GM12878 (cell line): ENCODE measurements around the gene MIF. TPM values are rescaled to one million over a fixed set of nuclear protein-coding genes. Genes with fewer than 3 reads are reported as not detected.

ENCODE experiments used
- ATAC-seq: fragments of 200-7000 bp; cut with Tn5 transposase; 3 replicates; pipeline ENCODE4 v1.9.1; 2020; ENCODE audit warnings: mild to moderate bottlenecking, moderate library complexity
- BruUV-seq: library from RNA; stranded (reverse); fragments of 400-500 nt; replicated peaks from 2 replicates; lab custom pipeline; 2021; lab: Mats Ljungman, UMichigan
- CTCF ChIA-PET: fragments of 300-600 bp; sonication (Branson Sonifier 250); formaldehyde crosslinking; extraction: SDS; loops from one replicate; lab custom pipeline; 2021; ENCODE audit warnings: inconsistent platforms; lab: Yijun Ruan, JAX
- POLR2A ChIA-PET: fragments of 350-600 bp; formaldehyde crosslinking; extraction: SDS; loops from one replicate; lab custom pipeline; 2021; ENCODE audit warnings: inconsistent platforms; lab: Charles Lee
- RAD21 ChIA-PET: fragments of 300-600 bp; sonication (Branson Sonifier 250); formaldehyde crosslinking; loops from one replicate; lab custom pipeline; 2023; ENCODE audit warnings: antibody characterized with exemption; ENCODE audit not compliant: unreplicated experiment; lab: Charles Lee
- SMC1A ChIA-PET: fragments of 300-600 bp; sonication (Branson Sonifier 250); formaldehyde crosslinking; loops from one replicate; lab custom pipeline; 2023; ENCODE audit not compliant: unreplicated experiment, uncharacterized antibody; lab: Charles Lee
- DNase-seq: peaks from one replicate; pipeline ENCODE4 v3.0.0-alpha.2; 2011; ENCODE audit warnings: low read depth, low spot score
- FAIRE-seq: peaks from 3 replicates; lab custom pipeline; 2011; peaks lifted over from hg19 to GRCh38; lab: Jason Lieb, UNC
- H2AFZ ChIP-seq: 2 replicates; pipeline ENCODE4 v1.6.0; 2011; ENCODE audit warnings: low read depth, low read length, control low read depth; ENCODE audit not compliant: control insufficient read depth
- H3K27ac ChIP-seq: 2 replicates; pipeline ENCODE4 v1.5.1; 2011; ENCODE audit warnings: control low read depth; ENCODE audit not compliant: control insufficient read depth, insufficient read depth
- H3K27me3 ChIP-seq, 2 experiments: replicated peaks in 1 of 2; 2 replicates each; pipeline versions ENCODE4 v1.6.0 to v1.6.1; 2011; ENCODE audit warnings: low read length in 1 of 2; ENCODE audit not compliant: control insufficient read depth in 2 of 2, insufficient read depth in 2 of 2
- H3K36me3 ChIP-seq, 2 experiments: 2 replicates each; pipeline ENCODE4 v1.5.1; 2011; ENCODE audit warnings: low read length in 1 of 2; ENCODE audit not compliant: control insufficient read depth in 2 of 2, insufficient read depth in 2 of 2
- H3K4me1 ChIP-seq: 2 replicates; pipeline ENCODE4 v1.6.1; 2011; ENCODE audit warnings: mild to moderate bottlenecking, low read length, moderate library complexity, mixed read lengths; ENCODE audit not compliant: control insufficient read depth, insufficient read depth
- H3K4me2 ChIP-seq: 2 replicates; pipeline ENCODE4 v1.6.0; 2011; ENCODE audit warnings: control low read depth; ENCODE audit not compliant: control insufficient read depth, insufficient read depth
- H3K4me3 ChIP-seq: fragments of 200-600 bp; sonication (generic); 2 replicates; pipeline ENCODE4 v1.5.1; 2016
- H3K79me2 ChIP-seq: 2 replicates; pipeline ENCODE4 v1.6.0; 2011; ENCODE audit warnings: low read length; ENCODE audit not compliant: control insufficient read depth, insufficient read depth
- H3K9ac ChIP-seq: 2 replicates; pipeline ENCODE4 v1.8.0; 2011; ENCODE audit warnings: low read length, control low read depth, mixed read lengths; ENCODE audit not compliant: control insufficient read depth, insufficient read depth
- H3K9me3 ChIP-seq: replicated peaks from 3 replicates; pipeline ENCODE4 v1.5.1; 2011; ENCODE audit warnings: mild to moderate bottlenecking, low read length; ENCODE audit not compliant: control insufficient read depth, insufficient read depth
- H4K20me1 ChIP-seq: 2 replicates; pipeline ENCODE4 v1.6.0; 2011; ENCODE audit not compliant: control insufficient read depth, insufficient read depth
- BACH1 ChIP-seq: fragments of 450-650 bp; IDR thresholded peaks from 2 replicates; pipeline ENCODE4 v1.6.1; 2017; ENCODE audit warnings: mild to moderate bottlenecking, borderline replicate concordance
- DPF2 ChIP-seq: fragments of 450-650 bp; IDR thresholded peaks from 2 replicates; pipeline ENCODE4 v1.6.1; 2017; ENCODE audit warnings: mild to moderate bottlenecking
- KLF5 ChIP-seq: fragments of 450-650 bp; IDR thresholded peaks from 2 replicates; pipeline ENCODE4 v1.6.1; 2014; ENCODE audit warnings: mild to moderate bottlenecking; ENCODE audit not compliant: partially characterized antibody
- MEF2B ChIP-seq: fragments of 450-650 bp; IDR thresholded peaks from 2 replicates; pipeline ENCODE4 v1.6.1; 2018; ENCODE audit warnings: mild to moderate bottlenecking, moderate library complexity; ENCODE audit not compliant: partially characterized antibody, poor library complexity, severe bottlenecking
- MTA2 ChIP-seq: fragments of 450-650 bp; IDR thresholded peaks from 2 replicates; pipeline ENCODE4 v1.6.1; 2016; ENCODE audit warnings: low read depth, mild to moderate bottlenecking, moderate library complexity
- MYB ChIP-seq: fragments of 150-350 bp; IDR thresholded peaks from 2 replicates; pipeline ENCODE4 v1.6.1; 2014; ENCODE audit warnings: mild to moderate bottlenecking, low read depth, low read length, borderline replicate concordance
- NFIC ChIP-seq: IDR thresholded peaks from 2 replicates; pipeline ENCODE4 v1.6.1; 2012; ENCODE audit warnings: low read depth, mild to moderate bottlenecking, inconsistent platforms, low read length, moderate library complexity
- POLR2AphosphoS2 ChIP-seq: IDR thresholded peaks from 2 replicates; pipeline ENCODE4 v1.6.1; 2011; ENCODE audit warnings: low read depth, mild to moderate bottlenecking, low read length, improper control_type of control experiment, moderate library complexity
- RAD51 ChIP-seq: fragments of 450-650 bp; IDR thresholded peaks from 2 replicates; pipeline ENCODE4 v1.6.1; 2016; ENCODE audit warnings: moderate library complexity, mild to moderate bottlenecking, inconsistent platforms
- RELA ChIP-seq: fragments of 450-650 bp; IDR thresholded peaks from 2 replicates; pipeline ENCODE4 v1.8.0; 2014; ENCODE audit warnings: borderline replicate concordance; ENCODE audit not compliant: partially characterized antibody
- RUNX3 ChIP-seq: IDR thresholded peaks from 2 replicates; pipeline ENCODE4 v1.6.1; 2012; ENCODE audit warnings: low read length, inconsistent platforms
- SIN3A ChIP-seq: IDR thresholded peaks from 2 replicates; pipeline ENCODE4 v1.6.1; 2012; ENCODE audit warnings: low read depth, low read length, improper control_type of control experiment
- SMAD1 ChIP-seq: fragments of 450-650 bp; IDR thresholded peaks from 2 replicates; pipeline ENCODE4 v1.6.1; 2018; ENCODE audit warnings: mild to moderate bottlenecking, low read depth; ENCODE audit not compliant: partially characterized antibody
- SPI1 ChIP-seq: IDR thresholded peaks from 2 replicates; pipeline ENCODE4 v1.6.1; 2011; ENCODE audit warnings: low read depth, mild to moderate bottlenecking, low read length, moderate library complexity, borderline replicate concordance; ENCODE audit not compliant: insufficient read depth
- TCF7 ChIP-seq: IDR thresholded peaks from 2 replicates; pipeline ENCODE4 v1.6.1; 2014; ENCODE audit warnings: antibody characterized with exemption, borderline replicate concordance
- WGBS: methylation state at CpG from one replicate; pipeline ENCODE4 v1.1.6; 2016; ENCODE audit warnings: low lambda C conversion rate; ENCODE audit not compliant: insufficient replicate concordance, insufficient coverage; ENCODE audit errors: missing lambda C conversion rate; 5-methylcytosine and 5-hydroxymethylcytosine counted together
- in situ Hi-C: fragments of 300-500 bp; cut with MboI; formaldehyde crosslinking; loops from 9 replicates; pipeline ENCODE4 v1.14.3; 2018; ENCODE audit warnings: mixed read lengths
- intact Hi-C: fragments of 100-400 bp; cut with micrococcal nuclease; formaldehyde crosslinking; loops from one replicate; pipeline ENCODE4 v1.14.2; 2022; ENCODE audit not compliant: unreplicated experiment
- polyA plus RNA-seq, 11 experiments: library from polyadenylated mRNA; depleted of rRNA in 4 of 11; unstranded in 6 of 11; stranded (reverse) in 5 of 11; fragments of >200 nt; fragmentation: Nextera tagmentation in 4 of 11; fragmentation: Illumina TruSeq in 1 of 11; extraction: Ambion mirVana in 4 of 11; extraction: Trizol in 1 of 11; gene quantifications; 1 replicate in 1 of 11; 2 replicates in 10 of 11; pipeline versions ENCODE4 v1.2.1 to v1.2.3, GENCODE V29; 2011 to 2016; ENCODE audit warnings: inconsistent platforms in 2 of 11, missing spikeins in 2 of 11, low read depth in 1 of 11
- total RNA-seq, 4 experiments: library from RNA; depleted of rRNA in 3 of 4; stranded (reverse); fragments of >200 nt in 3 of 4; fragmentation: Illumina TruSeq in 1 of 4; extraction: Trizol in 1 of 4; gene quantifications; 2 replicates each; pipeline versions ENCODE4 v1.2.1 to v1.2.3, GENCODE V29; 2013 to 2021
- TF ChIP-seq, protein P1 (sequence below): IDR thresholded peaks from 2 replicates; pipeline ENCODE4 v1.6.1; 2012; ENCODE audit warnings: improper control_type of control experiment, low read depth, low read length; ENCODE audit not compliant: insufficient replicate concordance
- TF ChIP-seq, protein P2 (sequence below): IDR thresholded peaks from 2 replicates; pipeline ENCODE4 v1.6.1; 2012; ENCODE audit warnings: low read depth, low read length, improper control_type of control experiment

The MIF gene
- total and polyA plus RNA-seq, 10 of the 15 experiments (the other 5 are each of a cell fraction or from before 2014, with no cell fraction given): 37.7 to 2,972 (median 766) TPM

DNA sequence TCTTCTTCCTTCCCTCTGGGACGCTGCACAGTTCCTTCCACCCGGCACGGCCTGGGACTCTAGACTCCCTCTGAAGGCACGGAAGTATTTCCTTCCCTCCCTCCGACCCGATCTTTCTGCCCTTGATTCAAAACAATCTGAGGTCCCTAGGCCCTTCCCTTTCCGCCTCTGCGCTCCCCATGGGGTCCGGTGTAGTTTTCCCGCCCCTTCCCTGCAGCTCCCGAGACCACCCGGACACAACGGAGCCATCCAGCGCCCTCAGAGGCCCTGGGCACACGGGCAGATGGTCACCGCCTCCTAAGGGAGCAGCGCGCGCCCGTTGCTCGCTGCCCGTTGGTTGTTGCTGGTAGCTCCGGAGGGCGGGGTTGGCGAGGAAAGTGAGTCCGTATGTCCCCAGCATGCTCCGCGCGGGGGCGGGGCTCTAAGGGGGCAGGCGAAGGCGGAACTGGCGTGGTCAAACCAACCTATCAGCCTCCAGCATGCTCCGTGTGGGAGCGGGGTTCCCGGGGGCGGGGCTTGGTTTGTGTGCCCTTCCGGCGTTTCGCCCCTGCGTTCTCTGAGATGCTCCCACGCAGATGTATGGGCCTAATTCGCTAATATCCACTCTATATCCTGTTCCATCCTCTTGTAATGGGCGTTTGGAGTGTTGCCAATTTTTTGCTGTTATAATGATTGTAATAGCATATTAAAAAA, 19.6 kb downstream of the MIF start (continued):
- TF ChIP-seq POLR2AphosphoS2: peak; percentile 96
- no peak for TF ChIP-seq NFIC
- peak; percentile 20 for TF ChIP-seq RELA
- peak; percentile 86 for TF ChIP-seq SIN3A
- TF ChIP-seq MYB: no peak
- peak; percentile 64 for TF ChIP-seq BACH1
- TF ChIP-seq SPI1: peak; percentile 52; the same call in 1 of the 2 replicates
- TF ChIP-seq KLF5: peak; percentile 35
- TF ChIP-seq TCF7: no peak
- no peak for TF ChIP-seq RAD51
- TF ChIP-seq RUNX3: no peak; the same call in 1 of the 2 replicates

DNA sequence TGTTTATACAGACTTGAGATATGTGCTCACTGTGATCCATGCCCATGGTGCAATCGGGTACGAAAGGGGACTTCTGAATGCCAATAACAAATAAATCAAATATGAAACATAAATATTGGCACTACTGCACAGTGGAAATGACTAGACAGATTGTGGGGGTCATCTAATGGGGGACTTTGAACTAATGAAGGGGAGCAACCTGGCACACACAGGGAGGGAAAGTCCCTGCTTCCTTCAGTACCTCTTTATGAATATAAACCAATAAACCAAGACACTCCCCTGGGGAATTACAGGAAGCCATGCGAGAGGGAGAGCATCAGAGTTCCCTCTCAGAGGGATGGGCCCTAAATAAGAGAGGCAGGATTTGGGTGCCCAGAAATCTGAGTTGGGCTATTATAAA, 21.1 kb downstream of the MIF start:
- ATAC-seq (peak; percentile 2; the same call in 2 of the 3 replicates), DNase-seq (no peak), FAIRE-seq (no peak)
- peaks cover 0 to 8% of the 10 kb centered on the region in 2 experiments; a peak in 3 of 4 replicates for H3K36me3 ChIP-seq
- in situ Hi-C loops (no loop called here), intact Hi-C loops (no loop called here)
- no TSS peak for BruUV-seq
- peaks cover 7% of the 10 kb centered on the region for H3K79me2 ChIP-seq
- ChIA-PET RAD21 (no interaction called here), SMC1A (no interaction called here), CTCF (interaction anchor here (1.2 kb wide), 1 partner anchor 21 kb away, joined by 3 read pairs; the partner anchor contains the start of gene MIF), POLR2A (no interaction called here)
- 0 out of 2 replicates have a peak overlapping the region, but pooled peaks have one; percentile 99 for H3K27ac ChIP-seq
- H4K20me1 ChIP-seq: no peaks in the 10 kb centered on the region
- no peak overlapping the region for H3K9ac ChIP-seq
- no peak overlapping the region; the same call in 1 of the 2 replicates for H3K4me2 ChIP-seq
- H3K27me3 ChIP-seq: no peaks in the 10 kb centered on the region
- WGBS: 27% methylated on average over 3 of the region's 3 CpGs
- no peak overlapping the region for H2AFZ ChIP-seq
- peaks cover 2% of the 10 kb centered on the region; the same call in 1 of the 2 replicates for H3K4me1 ChIP-seq
- no peak overlapping the region for H3K4me3 ChIP-seq
- H3K9me3 ChIP-seq: no peaks in the 10 kb centered on the region
- TF ChIP-seq, protein P1, sequence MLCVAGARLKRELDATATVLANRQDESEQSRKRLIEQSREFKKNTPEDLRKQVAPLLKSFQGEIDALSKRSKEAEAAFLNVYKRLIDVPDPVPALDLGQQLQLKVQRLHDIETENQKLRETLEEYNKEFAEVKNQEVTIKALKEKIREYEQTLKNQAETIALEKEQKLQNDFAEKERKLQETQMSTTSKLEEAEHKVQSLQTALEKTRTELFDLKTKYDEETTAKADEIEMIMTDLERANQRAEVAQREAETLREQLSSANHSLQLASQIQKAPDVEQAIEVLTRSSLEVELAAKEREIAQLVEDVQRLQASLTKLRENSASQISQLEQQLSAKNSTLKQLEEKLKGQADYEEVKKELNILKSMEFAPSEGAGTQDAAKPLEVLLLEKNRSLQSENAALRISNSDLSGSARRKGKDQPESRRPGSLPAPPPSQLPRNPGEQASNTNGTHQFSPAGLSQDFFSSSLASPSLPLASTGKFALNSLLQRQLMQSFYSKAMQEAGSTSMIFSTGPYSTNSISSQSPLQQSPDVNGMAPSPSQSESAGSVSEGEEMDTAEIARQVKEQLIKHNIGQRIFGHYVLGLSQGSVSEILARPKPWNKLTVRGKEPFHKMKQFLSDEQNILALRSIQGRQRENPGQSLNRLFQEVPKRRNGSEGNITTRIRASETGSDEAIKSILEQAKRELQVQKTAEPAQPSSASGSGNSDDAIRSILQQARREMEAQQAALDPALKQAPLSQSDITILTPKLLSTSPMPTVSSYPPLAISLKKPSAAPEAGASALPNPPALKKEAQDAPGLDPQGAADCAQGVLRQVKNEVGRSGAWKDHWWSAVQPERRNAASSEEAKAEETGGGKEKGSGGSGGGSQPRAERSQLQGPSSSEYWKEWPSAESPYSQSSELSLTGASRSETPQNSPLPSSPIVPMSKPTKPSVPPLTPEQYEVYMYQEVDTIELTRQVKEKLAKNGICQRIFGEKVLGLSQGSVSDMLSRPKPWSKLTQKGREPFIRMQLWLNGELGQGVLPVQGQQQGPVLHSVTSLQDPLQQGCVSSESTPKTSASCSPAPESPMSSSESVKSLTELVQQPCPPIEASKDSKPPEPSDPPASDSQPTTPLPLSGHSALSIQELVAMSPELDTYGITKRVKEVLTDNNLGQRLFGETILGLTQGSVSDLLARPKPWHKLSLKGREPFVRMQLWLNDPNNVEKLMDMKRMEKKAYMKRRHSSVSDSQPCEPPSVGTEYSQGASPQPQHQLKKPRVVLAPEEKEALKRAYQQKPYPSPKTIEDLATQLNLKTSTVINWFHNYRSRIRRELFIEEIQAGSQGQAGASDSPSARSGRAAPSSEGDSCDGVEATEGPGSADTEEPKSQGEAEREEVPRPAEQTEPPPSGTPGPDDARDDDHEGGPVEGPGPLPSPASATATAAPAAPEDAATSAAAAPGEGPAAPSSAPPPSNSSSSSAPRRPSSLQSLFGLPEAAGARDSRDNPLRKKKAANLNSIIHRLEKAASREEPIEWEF: peak; percentile 20
- TF ChIP-seq SMAD1 (no peak), DPF2 (0 out of 2 replicates have a peak, but pooled peaks have one; percentile 14), MTA2 (0 out of 2 replicates have a peak, but pooled peaks have one; percentile 35), MEF2B (peak; percentile 76)
- TF ChIP-seq, protein P2, sequence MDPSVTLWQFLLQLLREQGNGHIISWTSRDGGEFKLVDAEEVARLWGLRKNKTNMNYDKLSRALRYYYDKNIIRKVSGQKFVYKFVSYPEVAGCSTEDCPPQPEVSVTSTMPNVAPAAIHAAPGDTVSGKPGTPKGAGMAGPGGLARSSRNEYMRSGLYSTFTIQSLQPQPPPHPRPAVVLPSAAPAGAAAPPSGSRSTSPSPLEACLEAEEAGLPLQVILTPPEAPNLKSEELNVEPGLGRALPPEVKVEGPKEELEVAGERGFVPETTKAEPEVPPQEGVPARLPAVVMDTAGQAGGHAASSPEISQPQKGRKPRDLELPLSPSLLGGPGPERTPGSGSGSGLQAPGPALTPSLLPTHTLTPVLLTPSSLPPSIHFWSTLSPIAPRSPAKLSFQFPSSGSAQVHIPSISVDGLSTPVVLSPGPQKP: no peak
